HCT116 (cell line): Measurements from ENCODE around the gene HCN4.
"Not testable (repeated sequence)": the region's sequence is repeated elsewhere in the genome, so short reads cannot be mapped to it uniquely, and the experiment has no call there.

Source experiments
- EZH2phosphoT487 ChIP-seq: fragments of 200-600 bp; IDR thresholded peaks from 2 replicates; pipeline ENCODE4 v1.6.1; 2018; ENCODE audit warnings: antibody characterized with exemption, borderline replicate concordance
- FOSL1 ChIP-seq: IDR thresholded peaks from 2 replicates; pipeline ENCODE4 v1.6.1; 2012; ENCODE audit warnings: low read depth
- JUND ChIP-seq: IDR thresholded peaks from 2 replicates; pipeline ENCODE4 v1.6.1; 2012
- POLR2A ChIP-seq: IDR thresholded peaks from 2 replicates; pipeline ENCODE4 v1.7.0; 2011; ENCODE audit warnings: borderline replicate concordance; ENCODE audit not compliant: insufficient read depth, insufficient read length; ENCODE audit errors: extremely low read depth
- REST ChIP-seq: IDR thresholded peaks from 2 replicates; pipeline ENCODE4 v1.6.1; 2012; ENCODE audit warnings: low read depth
- SIN3A ChIP-seq: IDR thresholded peaks from 2 replicates; pipeline ENCODE4 v1.6.1; 2012; ENCODE audit warnings: low read depth
- TF ChIP-seq, protein P1 (sequence below), 3 experiments: fragments of 200-600 bp in 1 of 3; sonication (generic) in 1 of 3; IDR thresholded peaks in 2 of 3; conservative IDR thresholded peaks in 1 of 3; 2 replicates each; pipeline ENCODE4 v1.5.1; 2012 to 2017; ENCODE audit warnings: low read depth in 2 of 3, low read length in 2 of 3, antibody characterized with exemption in 1 of 3, borderline replicate concordance in 1 of 3, control low read depth in 1 of 3, mild to moderate bottlenecking in 1 of 3, mixed read lengths in 1 of 3, mixed run types in 1 of 3, moderate library complexity in 1 of 3; ENCODE audit not compliant: insufficient read depth in 1 of 3
- TF ChIP-seq, protein P2 (sequence below): IDR thresholded peaks from 2 replicates; pipeline ENCODE4 v1.6.1; 2012

- TF ChIP-seq JUND, REST, SIN3A, POLR2A, FOSL1, EZH2phosphoT487: not testable (repeated sequence)
- TF ChIP-seq, protein P1, sequence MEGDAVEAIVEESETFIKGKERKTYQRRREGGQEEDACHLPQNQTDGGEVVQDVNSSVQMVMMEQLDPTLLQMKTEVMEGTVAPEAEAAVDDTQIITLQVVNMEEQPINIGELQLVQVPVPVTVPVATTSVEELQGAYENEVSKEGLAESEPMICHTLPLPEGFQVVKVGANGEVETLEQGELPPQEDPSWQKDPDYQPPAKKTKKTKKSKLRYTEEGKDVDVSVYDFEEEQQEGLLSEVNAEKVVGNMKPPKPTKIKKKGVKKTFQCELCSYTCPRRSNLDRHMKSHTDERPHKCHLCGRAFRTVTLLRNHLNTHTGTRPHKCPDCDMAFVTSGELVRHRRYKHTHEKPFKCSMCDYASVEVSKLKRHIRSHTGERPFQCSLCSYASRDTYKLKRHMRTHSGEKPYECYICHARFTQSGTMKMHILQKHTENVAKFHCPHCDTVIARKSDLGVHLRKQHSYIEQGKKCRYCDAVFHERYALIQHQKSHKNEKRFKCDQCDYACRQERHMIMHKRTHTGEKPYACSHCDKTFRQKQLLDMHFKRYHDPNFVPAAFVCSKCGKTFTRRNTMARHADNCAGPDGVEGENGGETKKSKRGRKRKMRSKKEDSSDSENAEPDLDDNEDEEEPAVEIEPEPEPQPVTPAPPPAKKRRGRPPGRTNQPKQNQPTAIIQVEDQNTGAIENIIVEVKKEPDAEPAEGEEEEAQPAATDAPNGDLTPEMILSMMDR (IDR thresholded peaks at IDR 0.05 in 2 of 3, conservative IDR thresholded peaks at IDR 0.05 in 1 of 3; ENCODE audit: borderline replicate concordance in 1 of 3, insufficient read depth in 1 of 3, low read depth in 2 of 3, low read length in 2 of 3) = not testable (repeated sequence)
- TF ChIP-seq, protein P2, sequence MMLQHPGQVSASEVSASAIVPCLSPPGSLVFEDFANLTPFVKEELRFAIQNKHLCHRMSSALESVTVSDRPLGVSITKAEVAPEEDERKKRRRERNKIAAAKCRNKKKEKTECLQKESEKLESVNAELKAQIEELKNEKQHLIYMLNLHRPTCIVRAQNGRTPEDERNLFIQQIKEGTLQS = not testable (repeated sequence)
Observed at GRCh38 chr15:73400222-73400621, 31.5 kb upstream of the HCN4 start.
